HuH-7 (cell line): ENCODE measurements around the gene UBE2D2.

Experiments used
- DNase-seq: peaks from one replicate; pipeline ENCODE4 v3.0.0; 2011; ENCODE audit warnings: low spot score

Gene UBE2D2

DNA sequence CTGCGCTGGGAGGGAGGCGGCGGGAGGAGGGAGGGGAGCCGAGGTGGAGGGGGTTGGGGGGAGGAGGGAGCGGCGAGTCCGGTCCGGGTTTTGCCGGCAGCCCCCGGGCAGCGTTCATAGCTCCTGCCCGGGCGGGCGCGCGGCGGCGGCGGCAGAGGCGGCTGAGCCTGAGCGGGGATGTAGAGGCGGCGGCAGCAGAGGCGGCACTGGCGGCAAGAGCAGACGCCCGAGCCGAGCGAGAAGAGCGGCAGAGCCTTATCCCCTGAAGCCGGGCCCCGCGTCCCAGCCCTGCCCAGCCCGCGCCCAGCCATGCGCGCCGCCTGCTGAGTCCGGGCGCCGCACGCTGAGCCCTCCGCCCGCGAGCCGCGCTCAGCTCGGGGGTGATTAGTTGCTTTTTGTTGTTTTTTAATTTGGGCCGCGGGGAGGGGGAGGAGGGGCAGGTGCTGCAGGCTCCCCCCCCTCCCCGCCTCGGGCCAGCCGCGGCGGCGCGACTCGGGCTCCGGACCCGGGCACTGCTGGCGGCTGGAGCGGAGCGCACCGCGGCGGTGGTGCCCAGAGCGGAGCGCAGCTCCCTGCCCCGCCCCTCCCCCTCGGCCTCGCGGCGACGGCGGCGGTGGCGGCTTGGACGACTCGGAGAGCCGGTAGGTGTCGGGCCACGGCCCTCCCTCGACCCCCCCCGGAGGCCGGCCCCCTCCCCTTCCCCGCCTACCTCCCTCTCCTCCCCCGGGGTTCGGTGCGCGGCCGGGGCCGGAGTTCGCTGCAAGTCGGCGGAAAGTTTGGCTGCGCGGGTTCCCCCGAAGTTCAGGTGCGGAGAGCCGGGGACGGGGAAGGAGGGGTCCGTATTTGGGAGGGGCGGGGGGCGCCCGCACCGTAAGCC is 87.3 kb downstream of the UBE2D2 start, which contains the start of gene CXXC5:
Gene CXXC5, plus strand, starts transcription at position 145 of the 877 bp plus-strand sequence. CDS start 32,175 bp downstream, outside the sequence.
- peak; percentile 88 for DNase-seq

DNA sequence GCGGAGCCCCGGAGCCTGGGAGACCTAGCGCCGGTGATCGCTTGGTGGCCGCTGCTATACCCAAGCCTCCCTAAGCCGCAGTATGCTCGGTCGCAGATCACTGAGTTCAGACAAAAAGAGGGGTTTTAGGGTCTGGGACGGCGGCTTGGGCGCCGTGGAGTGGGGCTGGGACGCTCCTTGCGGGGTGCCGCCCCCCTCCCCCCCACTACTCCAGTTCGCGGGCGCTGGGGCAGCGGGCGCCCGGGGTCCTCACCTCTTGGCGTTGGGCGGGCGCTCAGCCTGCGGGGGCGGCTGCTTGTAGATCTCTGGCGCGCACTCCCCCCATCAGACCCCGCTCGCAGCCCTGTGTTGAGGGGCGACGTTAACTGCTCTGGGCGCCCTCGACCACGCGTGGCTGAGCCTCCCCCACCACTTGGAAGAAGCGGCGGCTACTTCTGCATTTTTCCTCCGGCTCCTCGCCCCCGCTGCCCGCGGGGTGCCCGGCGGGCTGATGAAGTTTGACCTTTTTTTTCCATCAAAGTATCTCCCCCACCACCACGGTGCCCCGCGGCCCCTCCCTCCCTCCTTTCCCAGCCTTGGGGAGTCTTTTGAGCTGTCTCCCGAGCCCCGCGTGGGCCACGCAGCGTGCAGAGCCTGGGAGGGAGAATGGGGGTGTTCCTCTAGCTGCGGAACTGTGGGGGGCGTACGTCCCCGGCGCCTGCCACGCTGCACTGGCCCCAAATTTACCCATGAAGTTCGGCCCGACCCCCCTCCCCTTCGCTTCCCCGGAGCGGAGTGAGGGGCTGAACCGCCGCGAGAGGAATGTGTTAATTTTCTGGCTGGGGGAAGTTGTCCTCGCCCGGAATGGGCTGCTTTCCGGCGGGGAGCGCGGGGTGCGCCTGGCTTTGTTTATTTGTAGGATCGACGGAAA is 88.2 kb downstream of the UBE2D2 start:
- no peak for DNase-seq

DNA sequence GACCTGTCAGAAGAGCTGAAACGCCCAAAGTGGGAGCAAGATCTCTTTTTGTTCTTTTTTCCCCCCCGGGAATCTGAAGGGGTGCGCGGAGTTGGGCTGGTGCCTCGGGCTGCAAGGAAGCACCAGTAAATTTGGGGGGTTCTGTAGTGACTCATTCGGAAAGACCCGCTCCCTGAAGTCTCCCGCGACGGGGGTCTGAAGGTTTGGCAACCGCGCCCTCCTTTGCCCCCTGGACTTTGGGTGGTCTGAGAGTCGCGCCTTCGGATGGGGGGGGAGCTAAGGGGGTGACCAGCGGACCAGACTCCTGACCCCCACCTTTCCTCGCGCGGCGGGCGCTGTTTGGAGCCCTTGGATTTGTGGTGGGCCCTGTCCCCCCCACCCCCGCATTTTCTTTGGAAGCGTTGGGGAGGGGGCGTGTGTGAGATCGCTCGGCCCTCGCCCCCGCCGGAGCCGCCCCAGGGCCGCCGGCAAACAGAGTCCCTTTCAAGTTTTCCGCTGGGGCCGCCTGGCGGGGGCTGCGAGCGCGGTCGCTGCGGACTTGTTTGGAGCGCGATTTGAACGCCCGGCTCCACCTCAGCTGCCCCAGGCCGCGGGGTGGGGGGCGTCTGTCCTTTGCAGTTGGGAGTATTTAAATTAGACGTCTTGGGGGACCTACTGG is 89.0 kb downstream of the UBE2D2 start:
- DNase-seq = no peak

DNA sequence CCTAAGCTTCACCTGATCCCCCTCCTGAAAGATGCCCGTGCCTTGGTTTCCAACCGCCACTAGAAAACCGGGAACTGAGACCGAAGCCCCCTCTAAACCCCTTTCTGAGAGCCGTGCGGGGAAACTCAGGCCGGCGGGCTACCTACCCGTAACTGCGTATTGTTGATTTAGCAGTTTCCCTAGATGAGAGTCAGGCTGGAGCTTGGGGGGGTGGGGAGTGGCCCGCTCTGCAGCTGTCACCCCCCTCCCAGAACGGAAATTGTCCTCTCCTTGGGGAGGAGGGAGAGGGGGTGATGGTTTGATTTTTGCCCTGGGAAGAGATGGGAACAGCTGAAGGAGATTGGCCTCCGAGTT is 89.5 kb downstream of the UBE2D2 start:
- no peak for DNase-seq

DNA sequence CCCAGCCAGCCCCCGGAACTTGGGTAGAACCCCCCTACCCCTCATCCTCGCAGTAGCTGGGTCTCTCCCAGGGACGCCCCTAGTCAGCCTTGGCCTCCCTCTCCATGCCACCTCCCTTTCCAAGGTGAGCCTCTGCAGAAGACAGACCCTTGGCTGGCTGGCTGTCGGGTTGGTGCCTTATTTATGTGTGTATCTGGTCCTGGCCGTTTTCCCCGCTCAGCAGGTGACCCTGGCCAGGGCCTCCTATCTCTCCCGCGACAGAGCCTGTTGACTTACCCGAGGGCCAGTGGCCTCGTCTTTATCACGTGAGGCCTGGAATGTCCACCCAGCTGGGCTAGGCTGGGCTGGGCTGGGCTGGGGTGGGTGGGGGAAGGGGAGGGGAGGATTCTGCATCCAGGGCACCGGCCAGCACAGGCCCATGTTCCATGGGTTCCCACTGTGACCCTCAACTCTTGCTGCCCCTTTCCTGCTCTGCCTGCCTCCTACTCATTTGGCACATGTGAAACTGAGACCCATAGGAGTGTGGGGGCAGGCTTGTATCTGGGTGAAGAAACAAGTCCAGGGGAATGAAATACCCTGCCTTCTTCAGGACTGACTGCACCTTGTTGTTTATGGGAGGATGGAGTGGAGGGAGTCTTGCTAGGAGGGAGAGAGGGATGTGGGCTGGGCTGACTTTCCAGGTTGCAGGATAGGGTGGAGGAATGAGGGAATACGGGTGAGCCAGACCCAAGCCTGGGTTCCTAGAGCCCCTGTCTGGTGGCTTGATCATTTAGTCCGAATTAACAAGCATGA is 90.1 kb downstream of the UBE2D2 start:
- DNase-seq = peak; percentile 92

DNA sequence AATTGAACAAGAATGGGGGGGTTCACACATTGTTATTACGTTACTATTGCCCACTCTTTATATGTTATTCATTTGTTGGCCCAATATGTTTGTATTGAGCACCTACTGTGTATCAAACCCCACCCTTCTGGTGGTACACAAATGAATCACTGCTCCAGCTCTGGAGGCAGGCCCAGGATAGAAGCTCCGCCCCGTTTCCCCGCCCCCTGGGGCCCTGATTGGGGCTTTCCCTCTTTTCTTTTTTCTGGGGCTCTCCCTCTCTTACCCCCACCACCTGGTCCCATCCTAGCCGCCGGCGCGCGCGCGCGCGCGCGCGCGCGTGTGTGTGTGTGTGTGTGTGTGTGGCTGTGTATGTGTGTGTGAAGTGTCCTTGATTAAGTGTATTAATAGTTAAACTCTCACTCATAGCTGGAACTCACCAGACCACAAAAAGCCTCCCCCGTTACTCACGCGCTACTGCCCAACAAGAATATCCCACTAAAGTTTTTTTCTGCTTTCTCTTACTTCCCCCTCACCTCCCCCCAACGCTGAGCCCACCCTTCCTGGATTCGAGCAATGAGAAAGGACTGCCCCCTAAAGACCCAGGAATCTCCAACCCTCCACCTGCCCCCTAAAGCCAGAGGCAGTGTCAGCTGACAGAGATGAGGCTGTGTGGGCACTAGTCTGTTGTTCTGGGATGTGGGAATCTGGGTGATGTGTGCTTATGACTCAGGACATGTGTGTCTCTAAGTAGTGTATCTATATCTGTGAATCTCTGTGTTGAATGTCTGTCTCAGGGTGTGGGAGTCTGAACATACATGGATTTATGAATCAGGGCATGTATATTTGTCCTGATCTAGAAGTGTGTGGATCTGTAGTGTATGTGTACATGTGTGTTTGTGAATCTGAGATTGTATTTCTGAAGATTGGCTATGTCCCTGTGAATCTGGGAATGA is 91.0 kb downstream of the UBE2D2 start:
- DNase-seq = no peak

DNA sequence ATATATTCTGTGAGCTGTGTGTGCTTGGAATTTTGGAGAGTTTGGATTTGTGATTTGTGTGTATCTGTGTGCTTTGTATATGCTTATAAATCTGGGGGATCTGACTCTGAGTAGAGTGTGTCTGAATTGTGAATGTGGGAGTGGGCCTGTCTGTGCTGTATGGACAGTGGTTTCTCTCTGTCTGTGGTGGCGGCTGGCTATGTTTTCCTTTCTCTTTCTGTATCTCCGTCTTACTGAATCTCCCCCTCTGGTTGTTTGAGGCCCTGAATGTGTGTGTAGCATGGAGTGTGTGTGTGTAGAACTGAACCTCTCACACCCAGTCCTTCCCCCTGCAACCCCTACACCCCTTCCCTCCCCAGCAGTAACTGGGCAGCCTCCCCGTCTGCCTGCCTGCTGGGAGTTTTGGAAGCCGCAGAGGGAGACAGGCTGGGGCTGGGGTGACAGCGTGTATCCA is 91.7 kb downstream of the UBE2D2 start:
- DNase-seq = no peak

DNA sequence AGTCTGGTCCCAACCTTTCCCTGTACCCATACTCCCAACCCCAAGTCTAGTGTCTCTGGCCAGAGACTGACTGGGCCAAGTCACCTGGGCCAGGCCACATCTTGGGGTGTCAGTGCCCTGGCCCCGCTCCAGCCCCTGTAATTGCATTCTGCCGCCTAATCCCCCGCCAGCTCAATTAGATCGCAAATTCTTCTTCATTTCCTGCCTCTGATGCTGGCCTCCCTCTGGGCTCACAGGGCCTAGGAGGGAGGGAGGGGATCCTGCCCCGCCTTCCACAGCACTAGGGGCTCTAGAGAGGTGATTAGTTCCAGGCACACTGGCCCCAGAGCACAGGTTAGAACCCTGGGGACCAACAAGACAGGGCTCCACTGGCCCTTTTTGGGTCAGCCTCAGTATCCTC is 92.5 kb downstream of the UBE2D2 start:
- no peak for DNase-seq

DNA sequence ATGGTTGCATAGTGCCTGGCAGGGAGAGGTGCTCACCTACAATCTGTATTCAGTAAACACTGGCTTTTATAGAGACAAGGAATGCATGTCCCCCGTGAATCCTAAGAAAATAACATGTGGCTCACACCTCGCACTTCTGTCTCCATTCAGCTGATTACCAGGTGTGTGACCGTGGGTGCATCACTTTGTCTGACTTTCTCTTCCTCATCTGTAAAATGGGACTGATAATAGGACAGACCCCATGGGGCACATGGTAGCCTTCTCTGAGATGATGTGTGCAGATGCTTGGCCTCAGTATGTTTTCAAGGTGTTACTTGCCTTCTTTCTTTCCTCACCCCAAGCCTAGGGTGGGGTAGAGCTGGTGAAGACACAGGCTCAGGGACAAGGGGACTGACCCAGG is 93.3 kb downstream of the UBE2D2 start:
- DNase-seq = no peak

DNA sequence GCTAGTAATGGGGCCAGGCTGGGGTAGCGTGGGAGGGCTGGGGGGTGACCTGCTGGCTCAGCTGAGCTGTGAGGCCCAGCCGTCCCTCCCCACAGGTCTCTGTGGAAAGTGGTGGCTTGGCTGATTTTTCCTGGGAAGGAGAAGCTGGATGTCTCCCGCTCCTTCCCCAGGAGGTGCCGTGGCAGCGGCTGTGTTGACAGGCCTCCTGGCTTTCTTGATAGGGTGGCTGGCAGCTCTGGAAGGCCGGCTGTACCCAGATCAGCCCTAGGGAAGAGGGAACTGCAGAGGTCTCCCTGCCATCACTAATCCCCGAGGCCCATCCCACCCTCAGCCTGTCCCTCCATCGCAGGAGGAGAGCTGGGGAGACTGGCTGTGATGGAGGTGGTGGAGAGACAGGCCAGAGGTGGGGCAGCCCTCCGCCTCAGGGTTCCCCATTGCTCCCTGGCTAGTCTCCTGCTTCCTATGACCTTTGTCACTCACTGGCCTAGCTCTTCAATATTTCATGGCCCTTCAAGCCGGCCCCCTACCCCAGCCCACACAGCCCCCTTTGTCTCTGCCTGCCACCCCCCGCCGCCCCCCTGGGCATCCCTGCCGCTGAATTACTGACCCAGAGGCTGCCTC is 93.8 kb downstream of the UBE2D2 start:
- DNase-seq = no peak

DNA sequence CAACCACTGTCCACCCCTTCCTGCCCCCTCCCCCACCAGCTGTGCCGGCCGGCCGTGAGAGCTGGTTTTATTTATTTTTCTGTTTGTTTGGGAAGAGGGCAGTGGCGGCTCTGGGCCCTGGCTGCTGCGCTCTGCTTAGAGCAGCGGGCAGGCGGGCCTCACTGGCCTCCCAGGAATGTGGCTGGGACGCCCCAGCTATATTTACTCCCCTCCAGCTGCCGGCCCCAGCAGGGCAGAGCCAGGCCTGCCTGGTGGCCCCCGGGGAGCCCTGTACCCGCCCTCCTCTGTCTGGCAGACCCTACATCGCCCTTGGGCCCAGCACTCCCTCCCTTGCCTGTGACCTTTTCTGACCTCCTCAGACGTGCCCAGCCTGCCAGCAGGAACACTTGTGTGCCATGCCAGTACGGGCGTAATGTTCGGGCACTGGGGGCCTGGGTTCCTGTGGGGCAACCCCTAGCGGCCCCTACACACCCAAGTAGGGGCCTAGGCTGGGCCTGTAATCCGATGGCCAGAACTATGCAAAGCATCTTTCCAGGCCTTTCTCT is 94.7 kb downstream of the UBE2D2 start:
- DNase-seq = no peak

DNA sequence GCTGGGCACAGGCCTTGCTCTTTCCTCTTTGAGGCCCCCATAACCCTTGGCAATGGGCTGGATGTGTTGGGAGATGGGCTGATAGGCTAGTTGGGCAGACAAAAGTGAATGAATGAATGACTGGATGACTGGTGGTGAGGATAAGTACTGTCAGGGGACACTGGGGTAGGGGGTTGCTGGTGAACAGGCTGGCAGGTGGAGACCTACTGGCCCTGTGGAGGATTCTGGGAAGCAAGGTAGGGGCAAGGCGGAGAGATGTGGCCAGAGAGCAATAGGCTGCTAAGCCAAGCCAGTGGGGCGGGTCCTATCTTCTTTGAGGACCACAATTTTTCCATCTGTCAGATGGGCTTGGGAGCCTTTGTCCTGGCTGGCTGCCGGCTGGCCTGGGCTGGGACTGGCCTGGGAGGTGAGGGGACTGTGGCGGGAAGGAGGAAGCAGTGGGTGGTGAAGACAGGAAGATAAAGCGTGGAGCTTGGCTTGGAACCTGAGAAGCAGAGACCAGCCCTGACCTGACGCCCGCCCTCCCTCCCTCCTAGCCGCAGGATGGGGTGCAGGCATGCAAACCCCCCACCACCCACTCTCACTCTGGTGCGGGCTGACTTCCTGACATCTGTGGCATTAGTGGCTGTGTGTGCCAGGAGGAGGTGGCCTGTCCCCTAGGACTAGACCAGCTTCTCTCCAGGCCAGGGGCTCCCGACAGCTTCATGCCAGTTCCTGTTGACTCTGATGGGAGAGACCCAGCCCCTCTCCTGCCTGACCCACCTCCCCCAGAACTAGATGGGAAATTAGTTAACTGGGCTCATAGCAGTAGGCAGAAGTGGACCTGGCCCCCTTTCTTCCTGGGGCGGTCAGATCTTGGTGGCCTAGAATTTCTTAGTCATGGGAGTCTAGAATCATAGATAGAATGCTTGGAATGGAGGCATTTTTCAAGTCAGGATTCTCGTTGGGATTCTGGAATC is 96.5 kb downstream of the UBE2D2 start:
- no peak for DNase-seq

DNA sequence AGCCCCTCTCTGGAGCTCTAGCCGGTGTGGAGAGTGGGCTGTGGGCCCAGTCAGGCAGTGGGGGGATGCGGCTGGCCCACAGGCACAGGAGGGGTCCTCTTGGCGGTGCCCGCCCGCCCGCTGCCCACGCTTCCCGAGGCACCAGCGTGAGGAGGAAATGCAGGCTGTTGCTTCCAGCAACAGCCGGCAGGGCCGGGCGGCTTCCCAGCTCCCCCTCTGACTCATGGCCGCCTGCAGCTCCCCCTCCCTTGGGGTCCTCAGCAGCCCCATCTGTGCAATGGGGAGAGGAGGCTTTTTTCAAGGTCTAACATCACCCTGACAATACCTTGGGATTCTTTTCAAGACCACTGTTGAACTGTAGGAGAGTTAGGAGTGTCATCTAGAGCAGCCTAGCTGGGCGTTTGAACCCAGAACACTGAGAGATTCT is 97.4 kb downstream of the UBE2D2 start:
- DNase-seq = no peak

DNA sequence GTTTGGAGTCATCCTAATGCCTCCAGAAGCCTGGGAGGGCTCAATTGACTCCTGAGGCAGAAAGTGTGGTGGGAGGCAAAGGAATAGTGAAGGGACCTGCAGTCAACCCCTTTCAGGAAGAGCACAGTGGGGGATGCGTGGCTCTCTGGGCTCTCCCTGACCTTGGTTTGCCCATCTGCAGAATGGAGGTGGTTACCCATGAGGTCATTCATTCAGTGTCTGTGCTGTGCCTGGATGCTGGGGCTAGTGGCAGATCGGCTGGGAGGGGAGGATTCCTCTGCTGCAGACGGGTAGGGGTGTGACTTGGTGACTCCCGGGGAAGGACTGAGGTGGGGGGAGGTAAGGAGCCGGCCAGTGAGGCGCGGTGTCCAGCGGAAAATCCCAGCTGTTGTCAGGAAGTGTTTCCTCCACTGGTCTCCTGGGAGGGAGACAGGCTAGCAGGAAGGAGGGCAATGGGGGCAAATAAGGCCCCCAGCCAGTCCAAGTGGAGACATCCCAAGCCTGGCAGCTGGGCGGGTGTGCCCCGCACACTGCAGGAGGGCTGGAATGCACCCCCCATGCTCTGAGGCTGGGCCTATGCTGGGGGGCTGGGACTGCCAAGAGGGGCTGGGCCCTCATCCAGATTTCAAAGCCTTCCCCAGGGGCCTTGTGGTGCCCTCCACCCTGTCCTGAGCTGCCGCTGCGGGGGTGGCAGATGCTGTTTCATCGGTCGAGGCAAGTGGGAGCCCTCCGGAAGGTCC is 98.0 kb downstream of the UBE2D2 start:
- DNase-seq = peak; percentile 81

DNA sequence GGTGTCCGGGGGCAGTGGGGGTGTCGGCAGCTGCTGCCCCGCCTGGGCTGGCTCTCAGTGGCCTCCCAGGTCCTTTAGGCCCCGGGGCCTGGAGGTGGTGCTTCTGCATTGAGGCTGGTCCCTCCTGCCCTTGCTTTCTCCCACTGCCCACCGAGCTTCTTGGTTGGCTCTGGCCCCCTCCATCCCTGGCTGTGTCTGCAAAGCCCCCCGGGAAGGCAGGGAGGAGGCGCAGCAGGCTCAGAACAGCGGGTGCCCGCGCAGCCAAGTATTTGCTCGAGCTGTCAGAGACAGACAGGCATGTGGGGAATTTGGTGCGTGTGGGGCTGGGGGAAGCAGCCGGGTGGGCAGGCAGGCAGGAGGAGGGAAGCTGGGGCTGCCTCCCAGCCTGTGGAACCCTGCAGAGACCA is 98.6 kb downstream of the UBE2D2 start:
- no peak for DNase-seq

DNA sequence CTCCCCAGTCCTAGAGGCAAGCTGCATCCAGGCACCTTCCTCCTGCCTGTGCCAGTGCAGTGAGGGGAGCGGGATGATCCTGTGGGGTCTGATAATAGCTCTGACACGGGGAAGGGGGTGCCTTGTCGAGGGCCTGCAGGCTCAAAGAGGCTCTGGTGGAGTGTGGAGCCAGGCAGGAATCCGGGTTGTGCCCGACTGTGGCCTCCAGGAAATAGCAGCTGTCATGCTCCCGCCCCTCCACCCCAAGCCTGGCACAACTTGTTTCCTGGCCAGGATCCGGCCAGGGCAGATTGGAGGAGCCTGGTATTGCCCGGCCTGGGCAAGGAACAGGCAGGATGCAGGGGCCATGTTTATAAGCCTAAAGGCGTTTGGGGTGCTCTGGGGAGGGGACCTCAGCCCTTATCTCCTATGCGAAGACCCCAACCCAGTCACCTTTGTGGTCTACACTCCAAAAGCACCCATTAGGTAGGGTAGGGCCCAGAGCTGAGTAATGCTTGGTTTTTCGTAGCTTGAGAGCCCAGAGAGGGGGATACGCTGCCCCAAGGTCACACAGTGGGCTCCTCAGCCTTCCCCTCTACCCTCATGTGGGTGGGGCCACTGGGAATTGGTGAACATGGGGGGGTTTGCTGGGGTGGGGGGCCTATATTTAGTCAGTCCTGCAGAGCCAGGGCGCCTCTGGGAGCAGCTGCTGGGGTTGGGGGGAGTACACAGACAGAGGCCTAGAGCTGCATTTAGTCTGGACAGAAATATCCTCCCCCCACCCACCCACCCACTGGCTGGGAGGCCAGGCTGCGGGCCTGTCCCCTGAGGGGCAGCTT is 99.2 kb downstream of the UBE2D2 start:
- DNase-seq = no peak
